GM12878 (cell line): Measurements from ENCODE around the gene RRAGA. TPM values are rescaled to one million over a fixed set of nuclear protein-coding genes. Genes with fewer than 3 reads are reported as not detected.

Experiments used
- ATAC-seq: fragments of 200-7000 bp; cut with Tn5 transposase; 3 replicates; pipeline ENCODE4 v1.9.1; 2020; ENCODE audit warnings: mild to moderate bottlenecking, moderate library complexity
- BruUV-seq: library from RNA; stranded (reverse); fragments of 400-500 nt; replicated peaks from 2 replicates; lab custom pipeline; 2021; lab: Mats Ljungman, UMichigan
- CTCF ChIA-PET: fragments of 300-600 bp; sonication (Branson Sonifier 250); formaldehyde crosslinking; extraction: SDS; loops from one replicate; lab custom pipeline; 2021; ENCODE audit warnings: inconsistent platforms; lab: Yijun Ruan, JAX
- POLR2A ChIA-PET: fragments of 350-600 bp; formaldehyde crosslinking; extraction: SDS; loops from one replicate; lab custom pipeline; 2021; ENCODE audit warnings: inconsistent platforms; lab: Charles Lee
- RAD21 ChIA-PET: fragments of 300-600 bp; sonication (Branson Sonifier 250); formaldehyde crosslinking; loops from one replicate; lab custom pipeline; 2023; ENCODE audit warnings: antibody characterized with exemption; ENCODE audit not compliant: unreplicated experiment; lab: Charles Lee
- SMC1A ChIA-PET: fragments of 300-600 bp; sonication (Branson Sonifier 250); formaldehyde crosslinking; loops from one replicate; lab custom pipeline; 2023; ENCODE audit not compliant: unreplicated experiment, uncharacterized antibody; lab: Charles Lee
- DNase-seq: peaks from one replicate; pipeline ENCODE4 v3.0.0-alpha.2; 2011; ENCODE audit warnings: low read depth, low spot score
- FAIRE-seq: peaks from 3 replicates; lab custom pipeline; 2011; peaks lifted over from hg19 to GRCh38; lab: Jason Lieb, UNC
- H2AFZ ChIP-seq: 2 replicates; pipeline ENCODE4 v1.6.0; 2011; ENCODE audit warnings: low read depth, low read length, control low read depth; ENCODE audit not compliant: control insufficient read depth
- H3K27ac ChIP-seq: 2 replicates; pipeline ENCODE4 v1.5.1; 2011; ENCODE audit warnings: control low read depth; ENCODE audit not compliant: control insufficient read depth, insufficient read depth
- H3K27me3 ChIP-seq, 2 experiments: replicated peaks in 1 of 2; 2 replicates each; pipeline versions ENCODE4 v1.6.0 to v1.6.1; 2011; ENCODE audit warnings: low read length in 1 of 2; ENCODE audit not compliant: control insufficient read depth in 2 of 2, insufficient read depth in 2 of 2
- H3K36me3 ChIP-seq, 2 experiments: 2 replicates each; pipeline ENCODE4 v1.5.1; 2011; ENCODE audit warnings: low read length in 1 of 2; ENCODE audit not compliant: control insufficient read depth in 2 of 2, insufficient read depth in 2 of 2
- H3K4me1 ChIP-seq: 2 replicates; pipeline ENCODE4 v1.6.1; 2011; ENCODE audit warnings: mild to moderate bottlenecking, low read length, moderate library complexity, mixed read lengths; ENCODE audit not compliant: control insufficient read depth, insufficient read depth
- H3K4me2 ChIP-seq: 2 replicates; pipeline ENCODE4 v1.6.0; 2011; ENCODE audit warnings: control low read depth; ENCODE audit not compliant: control insufficient read depth, insufficient read depth
- H3K4me3 ChIP-seq: fragments of 200-600 bp; sonication (generic); 2 replicates; pipeline ENCODE4 v1.5.1; 2016
- H3K79me2 ChIP-seq: 2 replicates; pipeline ENCODE4 v1.6.0; 2011; ENCODE audit warnings: low read length; ENCODE audit not compliant: control insufficient read depth, insufficient read depth
- H3K9ac ChIP-seq: 2 replicates; pipeline ENCODE4 v1.8.0; 2011; ENCODE audit warnings: low read length, control low read depth, mixed read lengths; ENCODE audit not compliant: control insufficient read depth, insufficient read depth
- H3K9me3 ChIP-seq: replicated peaks from 3 replicates; pipeline ENCODE4 v1.5.1; 2011; ENCODE audit warnings: mild to moderate bottlenecking, low read length; ENCODE audit not compliant: control insufficient read depth, insufficient read depth
- H4K20me1 ChIP-seq: 2 replicates; pipeline ENCODE4 v1.6.0; 2011; ENCODE audit not compliant: control insufficient read depth, insufficient read depth
- CBX5 ChIP-seq: sonication (generic); IDR thresholded peaks from 2 replicates; pipeline ENCODE4 v1.6.1; 2016; ENCODE audit warnings: low read depth, moderate library complexity, mild to moderate bottlenecking, inconsistent platforms
- CEBPZ ChIP-seq: fragments of 150-350 bp; IDR thresholded peaks from 2 replicates; pipeline ENCODE4 v1.6.1; 2016; ENCODE audit warnings: low read depth, low read length
- PBX3 ChIP-seq: IDR thresholded peaks from 2 replicates; pipeline ENCODE4 v1.6.1; 2011; ENCODE audit warnings: mild to moderate bottlenecking, low read depth, low read length, moderate library complexity; ENCODE audit not compliant: insufficient replicate concordance
- POLR2AphosphoS2 ChIP-seq: IDR thresholded peaks from 2 replicates; pipeline ENCODE4 v1.6.1; 2011; ENCODE audit warnings: low read depth, mild to moderate bottlenecking, low read length, improper control_type of control experiment, moderate library complexity
- SIN3A ChIP-seq: IDR thresholded peaks from 2 replicates; pipeline ENCODE4 v1.6.1; 2012; ENCODE audit warnings: low read depth, low read length, improper control_type of control experiment
- SKIL ChIP-seq: fragments of 450-650 bp; IDR thresholded peaks from 2 replicates; pipeline ENCODE4 v1.6.1; 2017; ENCODE audit warnings: mild to moderate bottlenecking, low read depth, inconsistent platforms; ENCODE audit not compliant: poor library complexity, severe bottlenecking
- SMARCA5 ChIP-seq: fragments of 450-650 bp; IDR thresholded peaks from 2 replicates; pipeline ENCODE4 v1.6.1; 2017; ENCODE audit warnings: mild to moderate bottlenecking
- TBL1XR1 ChIP-seq: IDR thresholded peaks from 2 replicates; pipeline ENCODE4 v1.6.1; 2012; ENCODE audit warnings: low read depth, low read length, improper control_type of control experiment
- WGBS: methylation state at CpG from one replicate; pipeline ENCODE4 v1.1.6; 2016; ENCODE audit warnings: low lambda C conversion rate; ENCODE audit not compliant: insufficient replicate concordance, insufficient coverage; ENCODE audit errors: missing lambda C conversion rate; 5-methylcytosine and 5-hydroxymethylcytosine counted together
- in situ Hi-C: fragments of 300-500 bp; cut with MboI; formaldehyde crosslinking; loops from 9 replicates; pipeline ENCODE4 v1.14.3; 2018; ENCODE audit warnings: mixed read lengths
- intact Hi-C: fragments of 100-400 bp; cut with micrococcal nuclease; formaldehyde crosslinking; loops from one replicate; pipeline ENCODE4 v1.14.2; 2022; ENCODE audit not compliant: unreplicated experiment
- polyA plus RNA-seq, 11 experiments: library from polyadenylated mRNA; depleted of rRNA in 4 of 11; unstranded in 6 of 11; stranded (reverse) in 5 of 11; fragments of >200 nt; fragmentation: Nextera tagmentation in 4 of 11; fragmentation: Illumina TruSeq in 1 of 11; extraction: Ambion mirVana in 4 of 11; extraction: Trizol in 1 of 11; gene quantifications; 1 replicate in 1 of 11; 2 replicates in 10 of 11; pipeline versions ENCODE4 v1.2.1 to v1.2.3, GENCODE V29; 2011 to 2016; ENCODE audit warnings: inconsistent platforms in 2 of 11, missing spikeins in 2 of 11, low read depth in 1 of 11
- total RNA-seq, 4 experiments: library from RNA; depleted of rRNA in 3 of 4; stranded (reverse); fragments of >200 nt in 3 of 4; fragmentation: Illumina TruSeq in 1 of 4; extraction: Trizol in 1 of 4; gene quantifications; 2 replicates each; pipeline versions ENCODE4 v1.2.1 to v1.2.3, GENCODE V29; 2013 to 2021

Gene RRAGA
- total and polyA plus RNA-seq, 10 of the 15 experiments (the other 5 are each of a cell fraction or from before 2014, with no cell fraction given): 10.1 to 74.6 (median 37.9) TPM

DNA sequence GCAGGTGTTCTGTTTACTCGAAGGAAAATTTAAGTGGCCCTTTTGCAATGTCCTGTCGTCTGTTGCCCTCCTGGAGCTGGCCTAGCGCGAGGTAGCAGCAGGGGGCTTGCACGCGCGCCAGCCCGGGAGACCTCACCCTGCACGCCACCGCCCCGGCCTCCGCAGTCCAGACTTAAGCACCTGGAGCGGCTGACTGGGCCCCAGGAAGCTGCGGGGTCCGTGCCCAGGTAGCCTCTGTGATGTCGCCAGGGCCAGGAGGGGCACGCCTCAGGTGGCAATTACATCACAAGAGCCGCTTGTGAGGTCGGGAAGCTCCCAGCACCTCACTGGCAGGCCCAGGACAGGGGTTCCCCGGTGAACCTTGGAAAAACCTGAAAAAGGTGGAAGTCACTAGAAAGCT lies 16.2 kb upstream of the RRAGA start, which contains the start of gene SAXO1:
Gene SAXO1, minus strand, starts transcription at position 195 of the 400 bp plus-strand sequence. CDS start 301 bp downstream, outside the sequence.
- no peak within 1 kb of the TSS for H3K4me2 ChIP-seq
- no peaks in the 10 kb centered on the region for H3K36me3 ChIP-seq
- 65% methylated on average over 20 of the region's 20 CpGs for WGBS
- POLR2A ChIA-PET: interaction anchor here (0.5 kb wide), 1 partner anchor 148 kb away, joined by 6 read pairs; no protein-coding TSS in a partner anchor
- H3K79me2 ChIP-seq: no peaks in the 10 kb centered on the region
- BruUV-seq: no TSS peak
- no peak within 1 kb of the TSS for H3K4me3 ChIP-seq
- H4K20me1 ChIP-seq: no peaks in the 10 kb centered on the region
- no peak for ATAC-seq
- no peaks in the 10 kb centered on the region for H3K4me1 ChIP-seq
- no peak within 1 kb of the TSS for H3K9ac ChIP-seq
- in situ Hi-C loops: loop anchor here (25.0 kb wide), 1 partner anchor 1221 kb away; no protein-coding TSS in a partner anchor
- H2AFZ ChIP-seq: no peak within 1 kb of the TSS
- SMC1A ChIA-PET: interaction anchor here (1.3 kb wide), 1 partner anchor 778 kb away, joined by 3 read pairs; no protein-coding TSS in a partner anchor
- intact Hi-C loops: no loop called here
- DNase-seq: no peak
- H3K9me3 ChIP-seq: no peaks in the 10 kb centered on the region
- TF ChIP-seq PBX3: no peak
- TF ChIP-seq SIN3A: no peak
- no peak for TF ChIP-seq SKIL
- no peak for TF ChIP-seq CBX5
- TF ChIP-seq TBL1XR1: no peak
- TF ChIP-seq POLR2AphosphoS2: no peak
- TF ChIP-seq CEBPZ: no peak
- TF ChIP-seq SMARCA5: no peak
- FAIRE-seq: no peak
- CTCF ChIA-PET: interaction anchor here (1.0 to 1.9 kb wide), 2 partner anchors 16 to 141 kb away, joined by 3 to 6 read pairs; partner anchors contain the start of gene RRAGA
- H3K27ac ChIP-seq: no peak within 1 kb of the TSS
- no peaks in the 10 kb centered on the region for H3K27me3 ChIP-seq
- RAD21 ChIA-PET: interaction anchor here (1.7 kb wide), 1 partner anchor 778 kb away, joined by 5 read pairs; no protein-coding TSS in a partner anchor
